VCaP (cell line): Measurements from ENCODE around the gene IFI44.
A peak's percentile ranks its signal among the peaks of the same experiment; 100 is the strongest.

Source experiments
- H3K27ac ChIP-seq: fragments of 450-650 bp; 2 replicates; pipeline ENCODE4 v1.5.1; 2017
- TF ChIP-seq, protein P1 (sequence below): fragments of 450-650 bp; conservative IDR thresholded peaks from 2 replicates; pipeline ENCODE4 v1.5.1; 2017; ENCODE audit warnings: mild to moderate bottlenecking, moderate library complexity

The IFI44 gene, protein sequence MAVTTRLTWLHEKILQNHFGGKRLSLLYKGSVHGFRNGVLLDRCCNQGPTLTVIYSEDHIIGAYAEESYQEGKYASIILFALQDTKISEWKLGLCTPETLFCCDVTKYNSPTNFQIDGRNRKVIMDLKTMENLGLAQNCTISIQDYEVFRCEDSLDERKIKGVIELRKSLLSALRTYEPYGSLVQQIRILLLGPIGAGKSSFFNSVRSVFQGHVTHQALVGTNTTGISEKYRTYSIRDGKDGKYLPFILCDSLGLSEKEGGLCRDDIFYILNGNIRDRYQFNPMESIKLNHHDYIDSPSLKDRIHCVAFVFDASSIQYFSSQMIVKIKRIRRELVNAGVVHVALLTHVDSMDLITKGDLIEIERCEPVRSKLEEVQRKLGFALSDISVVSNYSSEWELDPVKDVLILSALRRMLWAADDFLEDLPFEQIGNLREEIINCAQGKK

DNA sequence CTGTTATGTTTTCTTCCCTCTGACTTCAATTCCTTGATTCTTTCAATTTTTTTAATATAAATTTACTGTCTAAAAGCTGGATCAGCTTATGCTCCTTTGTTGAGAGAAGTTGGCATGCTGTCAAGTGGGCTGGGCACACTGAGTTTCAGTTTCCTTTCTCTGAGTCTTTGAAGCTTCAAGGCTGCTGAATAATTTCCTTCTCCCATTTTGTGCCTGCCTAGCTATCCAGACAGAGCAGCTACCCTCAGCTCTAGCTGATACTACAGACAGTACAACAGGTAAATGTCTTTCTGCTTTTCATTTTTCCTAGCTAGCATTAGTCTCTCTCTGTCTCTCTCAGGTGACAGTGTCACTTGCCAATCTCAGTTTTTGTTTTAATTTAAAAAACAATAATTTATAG, at the start of gene IFI44:
Gene IFI44, plus strand, starts transcription at position 204 of the 400 bp plus-strand sequence. CDS start 365 bp downstream, outside the sequence.
- TF ChIP-seq, protein P1, sequence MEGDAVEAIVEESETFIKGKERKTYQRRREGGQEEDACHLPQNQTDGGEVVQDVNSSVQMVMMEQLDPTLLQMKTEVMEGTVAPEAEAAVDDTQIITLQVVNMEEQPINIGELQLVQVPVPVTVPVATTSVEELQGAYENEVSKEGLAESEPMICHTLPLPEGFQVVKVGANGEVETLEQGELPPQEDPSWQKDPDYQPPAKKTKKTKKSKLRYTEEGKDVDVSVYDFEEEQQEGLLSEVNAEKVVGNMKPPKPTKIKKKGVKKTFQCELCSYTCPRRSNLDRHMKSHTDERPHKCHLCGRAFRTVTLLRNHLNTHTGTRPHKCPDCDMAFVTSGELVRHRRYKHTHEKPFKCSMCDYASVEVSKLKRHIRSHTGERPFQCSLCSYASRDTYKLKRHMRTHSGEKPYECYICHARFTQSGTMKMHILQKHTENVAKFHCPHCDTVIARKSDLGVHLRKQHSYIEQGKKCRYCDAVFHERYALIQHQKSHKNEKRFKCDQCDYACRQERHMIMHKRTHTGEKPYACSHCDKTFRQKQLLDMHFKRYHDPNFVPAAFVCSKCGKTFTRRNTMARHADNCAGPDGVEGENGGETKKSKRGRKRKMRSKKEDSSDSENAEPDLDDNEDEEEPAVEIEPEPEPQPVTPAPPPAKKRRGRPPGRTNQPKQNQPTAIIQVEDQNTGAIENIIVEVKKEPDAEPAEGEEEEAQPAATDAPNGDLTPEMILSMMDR: no peak

DNA sequence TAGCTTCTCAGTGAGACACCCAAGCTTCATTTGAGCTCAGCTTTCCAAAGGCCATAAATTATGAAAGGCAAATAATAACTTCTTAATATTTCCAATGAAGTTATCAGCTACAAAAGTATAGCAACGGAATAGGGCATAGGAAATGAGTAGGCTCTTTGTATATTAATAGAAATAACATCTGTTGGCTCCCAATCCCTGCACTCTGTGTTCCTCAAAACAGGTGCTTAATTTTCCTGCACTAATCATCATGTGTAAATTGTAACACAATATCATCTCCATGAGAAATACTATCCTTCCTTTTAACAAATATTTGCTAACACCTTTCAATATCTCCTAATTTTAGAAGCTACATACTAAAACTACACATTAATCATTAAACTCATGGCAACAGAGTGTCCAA, 48.6 kb upstream of the IFI44 start:
- peak overlapping the region; percentile 45 for H3K27ac ChIP-seq
- TF ChIP-seq, protein P1: no peak

More for the DNA sequence above, at the start of gene IFI44:
- peak within 1 kb of the TSS; percentile 39 for H3K27ac ChIP-seq

DNA sequence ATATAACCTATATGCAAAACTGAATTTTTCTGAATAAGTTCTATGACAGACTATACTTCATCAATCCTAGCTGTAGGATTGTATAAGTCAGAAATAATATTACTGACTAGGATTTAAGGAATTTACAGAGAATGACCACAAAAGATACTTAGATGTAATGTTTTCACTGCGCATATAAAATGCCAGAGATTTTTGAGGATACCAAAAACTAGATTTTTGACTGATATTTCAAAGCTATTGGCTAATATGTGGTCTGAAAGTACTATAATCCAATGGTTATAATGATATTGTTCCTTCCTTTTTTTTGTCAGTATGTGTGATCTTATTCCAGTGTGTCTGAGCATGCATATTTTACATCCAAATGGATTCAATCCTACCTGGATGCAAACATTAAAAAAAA, 46.4 kb upstream of the IFI44 start:
- no peak overlapping the region for H3K27ac ChIP-seq
- TF ChIP-seq, protein P1: no peak

DNA sequence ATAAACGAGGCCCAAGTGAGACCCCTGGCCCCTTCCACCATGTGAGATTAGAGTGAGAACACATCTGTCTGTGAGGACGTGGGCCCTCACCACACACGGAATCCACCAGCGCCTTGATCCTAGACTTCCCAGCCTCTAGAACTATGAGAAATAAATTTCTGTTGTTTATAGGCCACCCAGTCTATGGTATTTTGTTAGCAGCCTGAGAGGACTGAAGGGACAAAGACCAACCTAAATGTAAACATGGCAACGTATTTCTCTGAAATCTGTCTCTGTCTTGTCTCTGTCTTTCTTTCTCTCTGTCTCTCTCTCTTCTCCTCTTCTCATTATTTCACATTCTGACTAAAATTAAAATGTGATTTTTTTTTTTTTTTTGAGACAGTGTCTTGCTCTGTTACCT, 45.0 kb upstream of the IFI44 start:
- H3K27ac ChIP-seq: no peak overlapping the region
- TF ChIP-seq, protein P1: no peak

DNA sequence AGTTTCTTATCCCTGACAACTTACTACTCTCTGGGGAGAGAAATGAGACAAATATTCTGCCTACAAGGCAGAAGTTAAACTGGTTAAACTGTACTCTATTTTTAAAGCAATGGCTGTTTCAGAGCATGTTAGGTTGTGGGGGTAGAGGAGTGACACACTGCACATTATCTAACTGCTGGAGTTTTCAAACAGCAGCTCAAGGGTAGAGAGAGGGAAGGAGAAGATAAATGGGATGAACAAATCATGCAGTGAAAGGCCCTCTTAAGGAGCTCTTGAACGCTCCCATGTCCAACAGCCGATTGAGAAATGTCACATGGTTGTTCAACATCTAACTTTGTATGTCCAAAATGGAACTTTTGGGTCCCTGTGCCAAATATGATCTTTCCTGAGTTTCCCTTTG, 43.4 kb upstream of the IFI44 start:
- peak overlapping the region; percentile 46 for H3K27ac ChIP-seq
- TF ChIP-seq, protein P1: no peak

DNA sequence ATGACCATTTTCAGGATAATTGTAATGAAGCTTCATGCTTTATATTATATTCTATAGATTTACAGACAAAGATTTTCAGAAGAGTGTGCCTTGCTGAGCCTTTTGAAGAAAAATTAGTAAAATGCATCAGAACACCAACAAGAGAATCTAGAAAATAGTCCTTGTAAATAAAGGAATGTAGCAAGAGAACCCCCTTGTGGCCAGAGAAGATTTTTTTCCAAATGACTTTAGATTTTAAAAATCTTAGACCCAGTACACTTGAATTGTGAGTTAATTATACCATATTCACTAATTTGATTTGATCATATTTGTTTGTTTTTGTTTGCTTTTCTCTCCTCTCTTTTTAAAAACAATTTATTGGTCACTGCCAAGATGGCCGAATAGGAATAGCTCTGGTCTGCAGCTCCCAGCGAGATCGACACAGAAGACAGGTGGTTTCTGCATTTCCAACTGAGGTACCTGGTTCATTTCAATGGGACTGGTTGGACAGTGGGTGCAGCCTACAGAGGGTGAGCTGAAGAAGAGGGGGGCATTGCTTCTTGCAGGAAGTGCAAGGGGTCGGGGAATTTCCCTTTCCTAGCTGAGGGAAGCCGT, 42.2 kb upstream of the IFI44 start:
- H3K27ac ChIP-seq: peak overlapping the region; percentile 46
- TF ChIP-seq, protein P1: peak; percentile 80

DNA sequence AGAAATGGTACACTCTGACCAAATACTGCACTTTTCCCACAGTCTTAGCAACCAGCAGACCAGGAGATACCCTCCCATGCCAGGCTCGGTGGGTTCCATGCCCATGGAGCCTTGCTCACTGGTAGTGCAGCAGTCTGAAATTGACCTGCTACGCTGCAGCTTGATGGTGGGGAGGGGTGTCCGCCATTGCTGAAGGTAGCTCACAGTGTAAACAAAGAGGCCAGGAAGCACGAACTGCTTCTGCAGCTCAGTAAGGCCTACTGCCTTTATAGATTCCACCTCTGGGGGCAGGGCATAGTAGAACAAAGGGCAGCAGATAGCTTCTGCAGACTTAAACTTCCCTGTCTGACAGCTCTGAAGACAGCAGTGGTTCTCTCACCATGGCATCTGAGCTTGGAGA, 41.7 kb upstream of the IFI44 start:
- TF ChIP-seq, protein P1: no peak
- peak overlapping the region; percentile 10; the same call in 1 of the 2 replicates for H3K27ac ChIP-seq
